K562 (cell line): ENCODE data around the gene CDC20. TPM values are rescaled to one million over a fixed set of nuclear protein-coding genes. Genes with fewer than 3 reads are reported as not detected.

Experiments used
- ATAC-seq: fragments of 200-7000 bp; cut with Tn5 transposase; 3 replicates; pipeline ENCODE4 v1.9.1; 2020; ENCODE audit warnings: moderate library complexity
- BruUV-seq: library from RNA; stranded (reverse); fragments of 400-500 nt; replicated peaks from 2 replicates; lab custom pipeline; 2021; lab: Mats Ljungman, UMichigan
- CTCF ChIA-PET: fragments of 300-600 bp; formaldehyde crosslinking; extraction: SDS; loops from one replicate; lab custom pipeline; 2021; ENCODE audit warnings: low intra/inter-chr PET ratio; lab: Yijun Ruan, JAX
- POLR2A ChIA-PET: fragments of 300-600, 350-650 bp; sonication (Branson Sonifier 250); formaldehyde crosslinking; extraction: SDS; loops from one replicate; lab custom pipeline; 2021; ENCODE audit warnings: antibody characterized with exemption, inconsistent platforms; lab: Yijun Ruan, JAX
- DNase-seq, 4 experiments: peaks; one replicate each; pipeline versions ENCODE4 v3.0.0 to v3.0.0-alpha.2; 2011 to 2018; ENCODE audit warnings: low spot score in 3 of 4, mixed read lengths in 3 of 4; ENCODE audit errors: extremely low read depth in 1 of 4
- FAIRE-seq: peaks from 2 replicates; lab custom pipeline; 2011; peaks lifted over from hg19 to GRCh38; lab: Jason Lieb, UNC
- H2AFZ ChIP-seq: 2 replicates; pipeline ENCODE4 v1.6.0; 2011; ENCODE audit warnings: low read depth, low read length, control low read depth, inconsistent platforms
- H3K27ac ChIP-seq: fragments of 200-600 bp; 3 replicates; pipeline ENCODE4 v1.8.0; 2011; ENCODE audit warnings: low read depth, mild to moderate bottlenecking, control low read depth, inconsistent platforms, low read length, moderate library complexity, mixed read lengths; ENCODE audit errors: extremely low read depth
- H3K27me3 ChIP-seq, 2 experiments: fragments of 300-600 bp in 1 of 2; 2 replicates in 1 of 2; 3 replicates in 1 of 2; pipeline versions ENCODE4 v1.6.0 to v1.8.0; 2011; ENCODE audit warnings: inconsistent platforms in 2 of 2, low read length in 2 of 2, mild to moderate bottlenecking in 1 of 2, mixed read lengths in 1 of 2, moderate library complexity in 1 of 2; ENCODE audit not compliant: control insufficient read depth in 2 of 2, insufficient read depth in 2 of 2
- H3K36me3 ChIP-seq: fragments of 300-600 bp; 3 replicates; pipeline ENCODE4 v1.8.0; 2011; ENCODE audit warnings: mild to moderate bottlenecking, low read length, inconsistent platforms; ENCODE audit not compliant: control insufficient read depth, insufficient read depth
- H3K4me1 ChIP-seq, 2 experiments: fragments of 200-600 bp in 1 of 2; replicated peaks in 1 of 2; 2 replicates in 1 of 2; 3 replicates in 1 of 2; pipeline versions ENCODE4 v1.5.1 to v1.8.0; 2011; ENCODE audit warnings: inconsistent platforms in 2 of 2, low read length in 2 of 2, mild to moderate bottlenecking in 1 of 2, mixed read lengths in 1 of 2, moderate library complexity in 1 of 2; ENCODE audit not compliant: control insufficient read depth in 2 of 2, insufficient read depth in 2 of 2
- H3K4me2 ChIP-seq: 2 replicates; pipeline ENCODE4 v1.6.1; 2011; ENCODE audit warnings: low read length, control low read depth, inconsistent platforms, mixed read lengths; ENCODE audit not compliant: insufficient read depth
- H3K4me3 ChIP-seq: fragments of 200-600 bp; sonication (generic), shearing (Covaris generic); 2 replicates; pipeline ENCODE4 v1.5.1; 2016; ENCODE audit warnings: control low read depth, inconsistent platforms
- H3K79me2 ChIP-seq: fragments of 200-600 bp; 3 replicates; pipeline ENCODE4 v1.8.0; 2011; ENCODE audit warnings: low read length, inconsistent platforms; ENCODE audit not compliant: control insufficient read depth, insufficient read depth
- H3K9ac ChIP-seq, 2 experiments: 2 replicates each; pipeline versions ENCODE4 v1.6.0 to v1.6.1; 2011; ENCODE audit warnings: low read depth in 2 of 2, low read length in 2 of 2, control low read depth in 1 of 2, inconsistent platforms in 1 of 2, mild to moderate bottlenecking in 1 of 2, mixed read lengths in 1 of 2; ENCODE audit not compliant: insufficient read depth in 1 of 2
- H3K9me1 ChIP-seq: one replicate; pipeline ENCODE4 v1.6.0; 2011; ENCODE audit warnings: inconsistent platforms, mild to moderate bottlenecking, low read length, moderate library complexity; ENCODE audit not compliant: control insufficient read depth, insufficient read depth
- H3K9me3 ChIP-seq: replicated peaks from 2 replicates; pipeline ENCODE4 v1.5.1; 2011; ENCODE audit warnings: low read depth, low read length, inconsistent platforms; ENCODE audit not compliant: control insufficient read depth, insufficient read depth
- H4K20me1 ChIP-seq: replicated peaks from 2 replicates; pipeline ENCODE4 v1.6.1; 2011; ENCODE audit warnings: low read length, inconsistent platforms, mixed read lengths; ENCODE audit not compliant: control insufficient read depth, insufficient read depth
- BHLHE40 ChIP-seq: IDR thresholded peaks from 2 replicates; pipeline ENCODE4 v1.6.1; 2011; ENCODE audit warnings: low read length, improper control_type of control experiment
- MED1 ChIP-seq: sonication (generic); formaldehyde crosslinking; IDR thresholded peaks from 2 replicates; pipeline ENCODE4 v1.8.1; 2023; ENCODE audit warnings: missing genetic modification reagents, borderline replicate concordance
- TGIF2 ChIP-seq: sonication (generic); formaldehyde crosslinking; IDR thresholded peaks from 2 replicates; pipeline ENCODE4 v1.8.1; 2022; ENCODE audit warnings: mild to moderate bottlenecking, missing genetic modification reagents, moderate library complexity
- WGBS: fragments of 100-300 bp; shearing (Covaris generic); methylation state at CpG from one replicate; pipeline ENCODE4 v1.1.6; 2016; ENCODE audit warnings: low coverage, mixed read lengths; ENCODE audit not compliant: insufficient coverage; ENCODE audit errors: missing lambda C conversion rate; 5-methylcytosine and 5-hydroxymethylcytosine counted together
- in situ Hi-C: fragments of 300-500 bp; cut with MboI; formaldehyde crosslinking; loops from 4 replicates; pipeline ENCODE4 v1.15.0; 2018; ENCODE audit warnings: inconsistent platforms, mixed read lengths
- intact Hi-C: fragments of 100-400 bp; cut with micrococcal nuclease; formaldehyde crosslinking; loops from 2 replicates; pipeline ENCODE4 v1.14.2; 2022
- polyA plus RNA-seq, 8 experiments: library from polyadenylated mRNA; depleted of rRNA in 4 of 8; stranded (reverse) in 5 of 8; unstranded in 3 of 8; fragments of >200 nt; fragmentation: Nextera tagmentation in 2 of 8; fragmentation: Illumina TruSeq in 1 of 8; extraction: Ambion mirVana in 2 of 8; extraction: Trizol in 1 of 8; gene quantifications; 2 replicates each; pipeline versions ENCODE4 v1.2.1 to v1.2.3, GENCODE V29; 2011 to 2014; ENCODE audit warnings: inconsistent platforms in 1 of 8, missing spikeins in 1 of 8
- total RNA-seq, 7 experiments: library from RNA; depleted of rRNA in 6 of 7; stranded (reverse); fragments of >200 nt in 6 of 7; fragmentation: Illumina TruSeq in 2 of 7; extraction: Trizol in 2 of 7; gene quantifications; 2 replicates each; pipeline versions ENCODE4 v1.2.1 to v1.2.3, GENCODE V29; 2011 to 2021; ENCODE audit warnings: low replicate concordance in 1 of 7
- TF ChIP-seq, protein P1 (sequence below): sonication (generic); formaldehyde crosslinking; IDR thresholded peaks from 2 replicates; pipeline ENCODE4 v1.9.0; 2022; ENCODE audit warnings: mild to moderate bottlenecking, missing genetic modification reagents
- TF ChIP-seq, protein P2 (sequence below): fragments of 250-450 bp; sonication (Bioruptor Pico); IDR thresholded peaks from 2 replicates; pipeline ENCODE4 v1.4.0; 2020; ENCODE audit warnings: borderline replicate concordance

The CDC20 gene
- total and polyA plus RNA-seq, 9 of the 15 experiments (the other 6 are each of a cell fraction or from before 2014, with no cell fraction given) = 45.2 to 224 (median 121) TPM

DNA sequence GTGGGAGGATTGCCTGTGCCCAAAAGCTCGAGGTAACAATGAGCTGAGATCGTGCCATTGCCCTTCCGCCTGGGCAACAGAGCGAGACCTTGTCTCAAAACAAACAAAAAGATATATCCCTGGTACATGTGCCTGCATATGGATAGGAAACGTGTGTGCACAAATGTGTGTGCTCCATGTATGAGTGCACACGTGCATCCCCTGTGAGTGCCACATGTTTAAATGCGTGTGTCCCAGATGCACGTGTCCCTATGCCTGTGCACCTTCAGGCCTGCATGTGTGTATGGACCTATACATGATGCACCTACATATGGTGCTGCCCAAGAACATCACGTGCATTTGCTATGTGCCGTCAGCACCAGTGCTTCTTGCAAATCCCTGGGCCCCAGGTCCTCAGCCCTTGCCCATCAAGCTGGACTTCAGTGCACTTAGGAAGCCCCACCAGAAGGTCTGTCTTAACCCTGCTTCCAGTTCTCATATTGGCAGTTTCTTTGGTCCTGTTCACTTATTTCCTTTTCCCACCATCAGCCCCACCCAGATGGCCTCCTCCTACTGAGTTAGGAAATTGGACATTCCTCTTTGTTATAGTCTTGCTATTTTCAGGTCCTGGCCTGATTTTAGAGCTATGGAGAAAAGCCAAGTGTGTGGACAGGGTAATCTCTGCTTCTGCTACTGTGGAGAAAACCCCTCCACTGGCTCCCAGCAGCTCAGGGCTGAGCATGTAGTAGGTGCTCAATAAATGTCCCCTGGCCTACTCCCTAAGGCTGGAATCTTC, 42.6 kb upstream of the CDC20 start:
- WGBS = 14% methylated on average over 10 of the region's 10 CpGs
- POLR2A ChIA-PET = interaction anchor here (1.1 kb wide), 1 partner anchor 13 kb away, joined by 3 read pairs; no protein-coding TSS in a partner anchor
- intact Hi-C loops = no loop called here
- Histone ChIP-seq H3K27me3 (peaks cover 6 to 37% of the 10 kb centered on the region in 2 experiments; a peak in 3 of 5 replicates), H3K4me2 (no peak overlapping the region), H3K9ac (no peak overlapping the region), H3K36me3 (no peaks in the 10 kb centered on the region), H3K4me1 (peaks cover 3 to 16% of the 10 kb centered on the region in 2 experiments; a peak in 3 of 5 replicates), H3K9me3 (no peaks in the 10 kb centered on the region), H3K9me1 (no peaks in the 10 kb centered on the region), H3K79me2 (no peaks in the 10 kb centered on the region), H4K20me1 (peaks cover 8% of the 10 kb centered on the region; the same call in 1 of the 2 replicates), H2AFZ (no peak overlapping the region), H3K4me3 (no peak overlapping the region), H3K27ac (no peak overlapping the region)
- no peak for FAIRE-seq
- in situ Hi-C loops = no loop called here
- no TSS peak for BruUV-seq
- ATAC-seq = no peak
- no peak for TF ChIP-seq TGIF2 (CRISPR knock-in tag)
- TF ChIP-seq, protein P1, sequence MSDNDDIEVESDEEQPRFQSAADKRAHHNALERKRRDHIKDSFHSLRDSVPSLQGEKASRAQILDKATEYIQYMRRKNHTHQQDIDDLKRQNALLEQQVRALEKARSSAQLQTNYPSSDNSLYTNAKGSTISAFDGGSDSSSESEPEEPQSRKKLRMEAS = peak; percentile 20; the same call in 1 of the 2 replicates
- TF ChIP-seq BHLHE40 = 0 out of 2 replicates have a peak, but pooled peaks have one; percentile 22
- TF ChIP-seq, protein P2, sequence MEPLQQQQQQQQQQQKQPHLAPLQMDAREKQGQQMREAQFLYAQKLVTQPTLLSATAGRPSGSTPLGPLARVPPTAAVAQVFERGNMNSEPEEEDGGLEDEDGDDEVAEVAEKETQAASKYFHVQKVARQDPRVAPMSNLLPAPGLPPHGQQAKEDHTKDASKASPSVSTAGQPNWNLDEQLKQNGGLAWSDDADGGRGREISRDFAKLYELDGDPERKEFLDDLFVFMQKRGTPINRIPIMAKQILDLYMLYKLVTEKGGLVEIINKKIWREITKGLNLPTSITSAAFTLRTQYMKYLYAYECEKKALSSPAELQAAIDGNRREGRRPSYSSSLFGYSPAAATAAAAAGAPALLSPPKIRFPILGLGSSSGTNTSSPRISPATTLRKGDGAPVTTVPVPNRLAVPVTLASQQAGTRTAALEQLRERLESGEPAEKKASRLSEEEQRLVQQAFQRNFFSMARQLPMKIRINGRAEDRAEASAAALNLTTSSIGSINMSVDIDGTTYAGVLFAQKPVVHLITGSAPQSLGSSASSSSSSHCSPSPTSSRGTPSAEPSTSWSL = no peak
- no peak for TF ChIP-seq MED1 (CRISPR knock-in tag)
- DNase-seq = no peak
- CTCF ChIA-PET = no interaction called here
